Measurements from ENCODE around the gene ABHD17C.

Gene ABHD17C

GRCh38 chr15:80709542-80709941 lies 14.4 kb downstream of the ABHD17C start:
- no peak overlapping the region for H3K27ac ChIP-seq
- H3K4me3 ChIP-seq, result no peak overlapping the region
- TF ChIP-seq, protein P1, sequence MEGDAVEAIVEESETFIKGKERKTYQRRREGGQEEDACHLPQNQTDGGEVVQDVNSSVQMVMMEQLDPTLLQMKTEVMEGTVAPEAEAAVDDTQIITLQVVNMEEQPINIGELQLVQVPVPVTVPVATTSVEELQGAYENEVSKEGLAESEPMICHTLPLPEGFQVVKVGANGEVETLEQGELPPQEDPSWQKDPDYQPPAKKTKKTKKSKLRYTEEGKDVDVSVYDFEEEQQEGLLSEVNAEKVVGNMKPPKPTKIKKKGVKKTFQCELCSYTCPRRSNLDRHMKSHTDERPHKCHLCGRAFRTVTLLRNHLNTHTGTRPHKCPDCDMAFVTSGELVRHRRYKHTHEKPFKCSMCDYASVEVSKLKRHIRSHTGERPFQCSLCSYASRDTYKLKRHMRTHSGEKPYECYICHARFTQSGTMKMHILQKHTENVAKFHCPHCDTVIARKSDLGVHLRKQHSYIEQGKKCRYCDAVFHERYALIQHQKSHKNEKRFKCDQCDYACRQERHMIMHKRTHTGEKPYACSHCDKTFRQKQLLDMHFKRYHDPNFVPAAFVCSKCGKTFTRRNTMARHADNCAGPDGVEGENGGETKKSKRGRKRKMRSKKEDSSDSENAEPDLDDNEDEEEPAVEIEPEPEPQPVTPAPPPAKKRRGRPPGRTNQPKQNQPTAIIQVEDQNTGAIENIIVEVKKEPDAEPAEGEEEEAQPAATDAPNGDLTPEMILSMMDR (IDR thresholded peaks at IDR 0.05), result no peak
- no peak for DNase-seq (ENCODE audit: low spot score)

GRCh38 chr15:80710635-80711554 lies 15.8 kb downstream of the ABHD17C start:
- Histone ChIP-seq H3K4me3 (no peak overlapping the region), H3K27ac (no peak overlapping the region)
- TF ChIP-seq, protein P1 (IDR thresholded peaks at IDR 0.05), result no peak
- DNase-seq (ENCODE audit: low spot score), result no peak

DNA sequence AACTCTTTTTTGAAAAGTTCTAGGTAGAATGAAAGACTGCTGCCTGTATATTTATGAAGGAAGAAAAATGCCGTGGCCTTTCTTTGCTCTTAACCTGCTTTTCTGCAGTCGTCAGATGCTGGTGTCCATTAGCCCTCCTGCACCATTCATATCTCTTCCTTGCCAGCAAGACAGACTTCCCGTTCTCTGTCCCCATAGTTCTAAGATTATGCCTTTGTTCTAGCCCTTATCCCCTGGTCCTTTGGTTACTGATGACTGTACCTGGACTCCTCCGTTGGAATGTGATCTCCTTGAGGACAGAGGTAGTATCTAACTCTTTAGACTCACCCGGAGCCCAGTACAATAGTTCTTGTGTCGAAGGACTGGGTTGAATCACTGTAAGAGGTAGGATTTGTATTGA lies 16.8 kb downstream of the ABHD17C start:
- Histone ChIP-seq H3K27ac (no peak overlapping the region), H3K4me3 (no peak overlapping the region)
- TF ChIP-seq, protein P1 (IDR thresholded peaks at IDR 0.05), result no peak
- DNase-seq (ENCODE audit: low spot score), result no peak

DNA sequence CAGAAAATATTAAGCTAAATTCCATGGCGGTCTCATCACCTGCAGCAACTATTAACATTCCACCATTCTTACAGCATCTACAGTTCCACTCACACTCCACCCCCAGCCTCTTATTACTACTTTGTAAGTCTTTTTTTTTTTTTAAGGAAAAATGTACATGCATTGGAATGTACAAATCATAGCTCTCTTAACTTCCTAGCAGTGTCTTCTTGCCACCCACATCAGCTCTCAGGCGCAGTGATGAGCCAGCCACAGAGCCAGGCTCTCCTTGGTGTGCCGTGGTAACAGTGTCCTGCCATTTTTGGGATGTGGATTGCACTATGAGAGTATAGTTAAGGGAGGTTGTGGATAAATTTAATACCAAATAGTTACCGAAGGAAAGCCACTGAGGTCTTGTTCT lies 17.8 kb downstream of the ABHD17C start:
- TF ChIP-seq, protein P1 (IDR thresholded peaks at IDR 0.05), result no peak
- DNase-seq (ENCODE audit: low spot score), result no peak
- H3K4me3 ChIP-seq, result no peak overlapping the region
- no peak overlapping the region for H3K27ac ChIP-seq

DNA sequence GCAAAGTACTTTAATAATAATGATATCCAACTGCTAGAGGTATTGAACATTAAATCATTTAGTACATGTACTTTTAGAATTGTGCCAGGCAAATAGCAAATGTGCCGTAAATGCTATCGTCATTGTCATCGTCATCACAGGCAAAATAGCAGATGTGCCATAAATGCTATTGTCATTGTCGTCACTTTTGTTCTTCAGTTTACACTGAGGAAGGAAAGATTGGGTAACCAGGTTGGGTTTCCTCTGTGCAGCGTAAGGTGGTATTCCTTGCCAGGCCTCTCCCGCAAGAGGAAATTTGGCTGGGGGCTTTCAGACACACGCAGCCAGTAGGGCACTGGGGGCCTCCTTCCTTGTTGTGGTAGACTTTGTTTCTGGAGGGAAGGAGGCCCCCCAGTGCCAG lies 26.4 kb downstream of the ABHD17C start:
- H3K4me3 ChIP-seq, result no peak overlapping the region
- TF ChIP-seq, protein P1 (IDR thresholded peaks at IDR 0.05), result no peak
- no peak for DNase-seq (ENCODE audit: low spot score)
- H3K27ac ChIP-seq, result no peak overlapping the region

DNA sequence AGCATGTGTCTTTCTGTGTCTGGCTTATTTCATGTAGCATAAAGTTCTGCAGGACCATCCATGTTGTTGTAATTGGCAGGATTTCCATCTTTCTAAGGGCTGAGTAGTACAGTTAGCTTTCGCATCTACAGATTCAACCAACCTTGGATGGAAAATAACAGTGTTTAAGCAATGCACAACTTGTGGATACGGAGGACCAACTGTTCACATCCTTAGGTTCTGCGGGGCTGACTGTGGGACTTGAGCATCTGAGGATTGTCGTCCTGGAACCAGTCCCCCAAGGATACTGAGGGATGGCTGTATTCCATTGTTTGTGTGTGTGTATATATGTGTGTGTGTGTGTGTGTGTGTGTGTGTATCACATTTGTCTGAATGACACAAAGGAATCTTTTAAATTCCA lies 27.7 kb downstream of the ABHD17C start:
- no peak overlapping the region for H3K4me3 ChIP-seq
- TF ChIP-seq, protein P1 (IDR thresholded peaks at IDR 0.05), result no peak
- DNase-seq (ENCODE audit: low spot score), result no peak
- no peak overlapping the region for H3K27ac ChIP-seq

- Histone ChIP-seq H3K27ac (no peak overlapping the region), H3K4me3 (no peak overlapping the region)
- DNase-seq (ENCODE audit: low spot score), result no peak
- TF ChIP-seq, protein P1 (IDR thresholded peaks at IDR 0.05), result no peak
These were observed 32.1 kb downstream of the ABHD17C start for GRCh38 chr15:80727196-80727595.
